ENCODE data around the gene MAP1LC3B2. TPM values are rescaled to one million over a fixed set of nuclear protein-coding genes. Genes with fewer than 3 reads are reported as not detected.

MAP1LC3B2 gene
- total and polyA plus RNA-seq, 2 of the 8 experiments (the other 6 are each of a cell fraction or from before 2014, with no cell fraction given) = 0.39 to 1.5 TPM

DNA sequence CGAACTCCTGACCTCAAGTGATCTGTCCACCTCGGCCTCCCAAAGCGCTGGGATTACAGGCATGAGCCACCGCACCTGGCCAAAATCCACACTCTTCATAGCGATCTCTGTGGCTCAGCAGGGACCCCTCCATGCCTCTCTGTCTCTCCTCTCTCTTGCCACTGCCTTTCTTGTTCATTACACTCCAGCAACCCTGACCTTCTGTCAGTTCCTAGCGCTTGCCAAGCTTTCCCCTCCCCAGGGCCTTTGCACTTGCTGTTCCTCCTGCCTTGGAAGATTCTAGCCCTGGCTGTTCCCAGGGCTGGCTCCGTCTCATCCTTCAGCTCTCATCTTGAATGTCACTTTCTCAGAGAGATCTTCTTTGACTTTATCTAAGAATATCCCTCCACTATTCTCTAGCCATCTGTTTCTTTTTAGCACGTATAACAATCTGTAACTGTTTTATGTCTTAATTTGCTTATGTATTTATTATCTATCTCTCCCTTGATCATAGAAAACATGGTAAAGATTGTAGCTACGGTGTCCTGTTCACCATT lies 38.9 kb upstream of the MAP1LC3B2 start:
- Histone ChIP-seq H4K8ac (ENCODE audit: extremely low read depth, insufficient read depth, low read length) (no peak overlapping the region), H3K9me3 (ENCODE audit: insufficient read depth in 2 of 2, low read depth in 1 of 2, low read length in 1 of 2) (no peaks in the 10 kb centered on the region), H2BK15ac (ENCODE audit: low read length) (no peak overlapping the region), H3K79me2 (ENCODE audit: control insufficient read depth in 1 of 2, insufficient read depth in 2 of 2, low read length in 2 of 2) (no peaks in the 10 kb centered on the region), H4K5ac (ENCODE audit: insufficient read length, low read depth, low read length) (no peak overlapping the region), H3K27ac (ENCODE audit: low read depth, low read length) (no peak overlapping the region), H3K4me2 (ENCODE audit: insufficient read depth in 1 of 2, low read depth in 2 of 2, low read length in 2 of 2) (no peak overlapping the region), H3K79me1 (ENCODE audit: low read depth, low read length) (no peaks in the 10 kb centered on the region), H4K20me1 (replicated peaks in 1 of 2; ENCODE audit: control insufficient read depth in 1 of 2, insufficient read depth in 2 of 2, low read length in 2 of 2) (peaks cover 3% of the 10 kb centered on the region in 2 experiments), H2AFZ (ENCODE audit: low read length) (no peak overlapping the region), H3K14ac (ENCODE audit: insufficient read length) (no peak overlapping the region), H2AK5ac (ENCODE audit: low read depth, low read length) (no peak overlapping the region), H2BK120ac (replicated peaks; ENCODE audit: low read depth, low read length) (no peak overlapping the region), H2BK5ac (ENCODE audit: low read depth, low read length) (no peak overlapping the region), H3K4me3 (ENCODE audit: extremely low read depth in 1 of 4, insufficient read depth in 2 of 4, low read depth in 3 of 4, low read length in 4 of 4) (no peak overlapping the region), H3K18ac (ENCODE audit: extremely low read depth, low read length) (no peak overlapping the region), H3K36me3 (ENCODE audit: control insufficient read depth in 2 of 4, insufficient read depth in 4 of 4, low read length in 3 of 4) (no peaks in the 10 kb centered on the region), H3K23me2 (ENCODE audit: low read depth, low read length) (peaks cover 2% of the 10 kb centered on the region; the same call in 1 of the 2 replicates), H3K27me3 (replicated peaks in 1 of 4; ENCODE audit: control insufficient read depth in 3 of 4, extremely low read depth in 1 of 4, insufficient read depth in 3 of 4, low read length in 3 of 4) (peaks cover 0 to 9% (median 4%) of the 10 kb centered on the region in 4 experiments; a peak in 4 of 7 replicates), H2BK12ac (ENCODE audit: low read depth, low read length) (no peak overlapping the region), H3K9ac (replicated peaks in 1 of 4; ENCODE audit: extremely low read depth in 1 of 4, low read depth in 3 of 4, low read length in 3 of 4) (no peak overlapping the region), H3K23ac (ENCODE audit: insufficient read length) (no peak overlapping the region), H3K4me1 (replicated peaks in 1 of 4; ENCODE audit: control insufficient read depth in 3 of 4, insufficient read depth in 4 of 4, low read length in 3 of 4) (peaks cover 0 to 18% (median 16%) of the 10 kb centered on the region in 4 experiments), H2BK20ac (ENCODE audit: low read length) (no peak overlapping the region), H4K91ac (replicated peaks; ENCODE audit: insufficient read length, low read length) (no peak overlapping the region), H3K4ac (replicated peaks; ENCODE audit: insufficient read length, low read depth, low read length) (no peak overlapping the region), H3K56ac (replicated peaks; ENCODE audit: insufficient read length, low read depth, low read length) (no peak overlapping the region)
- no peak for FAIRE-seq
- POLR2A ChIA-PET (ENCODE audit: partially characterized antibody) = interaction anchor here (0.9 kb wide), 1 partner anchor 26 kb away, joined by 3 read pairs; no protein-coding TSS in a partner anchor
- no peak for DNase-seq (ENCODE audit: low read depth in 1 of 2, low spot score in 2 of 2)
- 87% methylated on average over 9 of the region's 9 CpGs; no CpG with 5 or more reads in 1 of the 2 experiments for WGBS, 2 experiments (ENCODE audit: extremely low coverage in 1 of 2, insufficient coverage in 1 of 2, insufficient read length in 1 of 2, insufficient replicate concordance in 2 of 2, low coverage in 1 of 2, low lambda C conversion rate in 2 of 2, missing lambda C conversion rate in 1 of 2)
- TF ChIP-seq, protein P1, sequence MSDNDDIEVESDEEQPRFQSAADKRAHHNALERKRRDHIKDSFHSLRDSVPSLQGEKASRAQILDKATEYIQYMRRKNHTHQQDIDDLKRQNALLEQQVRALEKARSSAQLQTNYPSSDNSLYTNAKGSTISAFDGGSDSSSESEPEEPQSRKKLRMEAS (IDR thresholded peaks at IDR 0.05) = no peak
- no peak for TF ChIP-seq CBX5 (IDR thresholded peaks at IDR 0.05; ENCODE audit: low read depth, low read length)
- CTCF ChIA-PET (ENCODE audit: partially characterized antibody) = no interaction called here

Measured in H1 (cell line).